Activated B cell treated with CpG ODN at 0.5 μM for 24 hours (primary cell): ENCODE measurements around the gene SLC6A6. TPM values are rescaled to one million over a fixed set of nuclear protein-coding genes. Genes with fewer than 3 reads are reported as not detected.

Source experiments
- ATAC-seq: fragments of 200-7000 bp; cut with Tn5 transposase; one replicate; pipeline ENCODE4 v1.10.0; 2021; ENCODE audit warnings: low read depth, mild to moderate bottlenecking, moderate library complexity
- CTCF ChIA-PET: fragments of 350-600 bp; sonication (Branson Sonifier 250); formaldehyde crosslinking; loops from one replicate; lab custom pipeline; 2021; ENCODE audit warnings: antibody characterized with exemption; lab: Charles Lee
- POLR2A ChIA-PET: fragments of 350-600 bp; sonication (Branson Sonifier 250); formaldehyde crosslinking; loops from one replicate; lab custom pipeline; 2021; ENCODE audit warnings: antibody characterized with exemption; lab: Charles Lee
- DNase-seq: peaks from one replicate; pipeline ENCODE4 v3.0.0; 2022
- H3K27ac Mint-ChIP-seq: one replicate; pipeline ENCODE4 v1.8.0; 2020; ENCODE audit warnings: mixed read lengths
- H3K27me3 Mint-ChIP-seq: one replicate; pipeline ENCODE4 v1.8.0; 2021; ENCODE audit warnings: mixed read lengths
- H3K36me3 Mint-ChIP-seq: one replicate; pipeline ENCODE4 v1.8.0; 2021; ENCODE audit warnings: low read depth, mixed read lengths
- H3K4me1 Mint-ChIP-seq: one replicate; pipeline ENCODE4 v1.8.0; 2021; ENCODE audit warnings: mixed read lengths
- H3K4me3 Mint-ChIP-seq: one replicate; pipeline ENCODE4 v1.8.0; 2020; ENCODE audit warnings: mild to moderate bottlenecking, mixed read lengths
- H3K9me3 Mint-ChIP-seq: one replicate; pipeline ENCODE4 v1.8.0; 2020; ENCODE audit warnings: mixed read lengths
- intact Hi-C: fragments of 100-400 bp; cut with micrococcal nuclease; formaldehyde crosslinking; loops from one replicate; pipeline ENCODE4 v1.15.1; 2024
- total RNA-seq: library from RNA; stranded (reverse); gene quantifications from 2 replicates; pipeline ENCODE4 v1.2.3, GENCODE V29; 2022
- TF ChIP-seq, protein P1 (sequence below): fragments of 200-600 bp; IDR thresholded peaks from one replicate; pipeline ENCODE4 v1.8.0; 2022; ENCODE audit warnings: antibody characterized with exemption, mild to moderate bottlenecking

Gene SLC6A6
- total RNA-seq, 1 donor from 2014 or later, result 67.3 TPM

GRCh38 chr3:14480207-14481017, 78.0 kb downstream of the SLC6A6 start:
- ATAC-seq, result no peak
- Mint-ChIP-seq H3K27ac (no peak overlapping the region), H3K4me1 (no peaks in the 10 kb centered on the region), H3K4me3 (no peak overlapping the region), H3K9me3 (no peaks in the 10 kb centered on the region), H3K27me3 (no peaks in the 10 kb centered on the region), H3K36me3 (peaks cover 98% of the 10 kb centered on the region)
- no peak for DNase-seq
- intact Hi-C loops, result no loop called here
- POLR2A ChIA-PET, result no interaction called here
- TF ChIP-seq, protein P1, sequence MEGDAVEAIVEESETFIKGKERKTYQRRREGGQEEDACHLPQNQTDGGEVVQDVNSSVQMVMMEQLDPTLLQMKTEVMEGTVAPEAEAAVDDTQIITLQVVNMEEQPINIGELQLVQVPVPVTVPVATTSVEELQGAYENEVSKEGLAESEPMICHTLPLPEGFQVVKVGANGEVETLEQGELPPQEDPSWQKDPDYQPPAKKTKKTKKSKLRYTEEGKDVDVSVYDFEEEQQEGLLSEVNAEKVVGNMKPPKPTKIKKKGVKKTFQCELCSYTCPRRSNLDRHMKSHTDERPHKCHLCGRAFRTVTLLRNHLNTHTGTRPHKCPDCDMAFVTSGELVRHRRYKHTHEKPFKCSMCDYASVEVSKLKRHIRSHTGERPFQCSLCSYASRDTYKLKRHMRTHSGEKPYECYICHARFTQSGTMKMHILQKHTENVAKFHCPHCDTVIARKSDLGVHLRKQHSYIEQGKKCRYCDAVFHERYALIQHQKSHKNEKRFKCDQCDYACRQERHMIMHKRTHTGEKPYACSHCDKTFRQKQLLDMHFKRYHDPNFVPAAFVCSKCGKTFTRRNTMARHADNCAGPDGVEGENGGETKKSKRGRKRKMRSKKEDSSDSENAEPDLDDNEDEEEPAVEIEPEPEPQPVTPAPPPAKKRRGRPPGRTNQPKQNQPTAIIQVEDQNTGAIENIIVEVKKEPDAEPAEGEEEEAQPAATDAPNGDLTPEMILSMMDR, result no peak
- CTCF ChIA-PET, result no interaction called here

DNA sequence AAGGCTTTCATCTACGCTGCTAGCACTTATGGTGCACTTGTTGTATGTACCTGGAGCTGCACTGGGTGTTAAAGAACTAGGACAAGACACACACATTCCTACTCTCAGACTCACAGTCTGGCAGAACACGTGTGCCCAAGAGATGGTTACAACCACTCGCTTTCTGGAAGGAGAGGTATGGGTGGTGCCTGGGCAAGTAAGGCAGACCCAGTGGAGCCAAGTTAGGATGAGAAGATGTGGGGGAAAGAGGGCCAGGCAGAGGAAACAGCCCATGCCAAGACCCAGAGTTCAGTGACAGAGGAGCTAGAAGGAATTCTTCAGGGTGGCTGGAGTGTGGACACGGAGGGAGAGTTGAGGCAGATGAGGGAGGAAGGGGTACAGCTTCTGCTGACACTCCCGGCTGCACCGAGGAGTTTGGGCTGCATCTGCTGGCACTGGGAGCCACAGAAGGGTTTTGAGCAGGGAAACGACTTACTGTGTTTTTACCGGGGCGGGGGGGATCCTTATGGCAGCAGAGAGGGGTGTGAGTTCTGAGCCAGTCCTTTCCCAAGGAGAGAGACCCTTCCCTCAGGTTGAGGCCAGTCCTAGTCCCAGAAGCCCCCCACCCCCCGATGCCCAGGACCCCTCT, 78.7 kb downstream of the SLC6A6 start:
- intact Hi-C loops, result no loop called here
- no peak overlapping the region for H3K27ac Mint-ChIP-seq
- ATAC-seq (no peak), DNase-seq (no peak)
- TF ChIP-seq, protein P1, result no peak
- ChIA-PET POLR2A (no interaction called here), CTCF (no interaction called here)
- H3K4me1 Mint-ChIP-seq, result no peaks in the 10 kb centered on the region
- H3K27me3 Mint-ChIP-seq, result no peaks in the 10 kb centered on the region
- H3K4me3 Mint-ChIP-seq, result no peak overlapping the region
- no peaks in the 10 kb centered on the region for H3K9me3 Mint-ChIP-seq
- H3K36me3 Mint-ChIP-seq, result peaks cover 98% of the 10 kb centered on the region

DNA sequence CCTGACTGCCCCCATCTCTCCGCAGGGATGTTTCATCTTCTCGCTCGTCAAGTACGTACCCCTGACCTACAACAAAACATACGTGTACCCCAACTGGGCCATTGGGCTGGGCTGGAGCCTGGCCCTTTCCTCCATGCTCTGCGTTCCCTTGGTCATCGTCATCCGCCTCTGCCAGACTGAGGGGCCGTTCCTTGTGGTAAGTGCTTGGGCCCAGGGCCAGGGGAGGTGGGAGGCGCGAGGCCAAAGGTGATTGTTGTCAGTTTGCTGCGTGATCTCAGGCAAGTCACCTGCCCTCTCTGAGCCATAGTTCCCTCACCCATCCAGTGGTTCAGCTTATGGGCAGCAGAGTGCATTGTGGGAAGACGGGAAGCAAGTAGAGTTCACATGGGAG, 79.2 kb downstream of the SLC6A6 start:
- H3K36me3 Mint-ChIP-seq, result peaks cover 98% of the 10 kb centered on the region
- H3K9me3 Mint-ChIP-seq, result no peaks in the 10 kb centered on the region
- CTCF ChIA-PET, result no interaction called here

DNA sequence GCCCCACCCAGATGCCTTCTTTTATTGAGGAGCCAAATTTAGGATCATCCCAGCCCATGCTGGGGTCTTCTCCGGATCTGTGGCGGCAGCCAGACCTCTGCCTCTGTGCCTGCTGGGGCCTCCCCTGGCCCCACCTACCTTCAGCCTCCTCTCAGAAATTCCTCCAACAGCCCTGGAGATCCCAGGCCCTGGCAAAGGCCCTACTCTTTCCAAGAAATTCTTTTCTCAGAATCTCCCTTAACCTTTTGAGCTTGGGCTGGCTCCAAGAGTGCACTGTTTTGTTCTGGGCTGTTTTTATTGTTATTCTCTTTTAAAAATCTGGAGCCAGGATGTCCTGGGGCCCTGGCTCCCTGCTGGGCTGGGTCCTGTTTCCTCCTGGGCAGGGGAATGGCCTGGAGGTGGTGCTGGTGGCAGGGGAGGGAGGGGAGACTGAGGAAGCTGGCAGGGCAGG, 79.9 kb downstream of the SLC6A6 start:
- ChIA-PET POLR2A (no interaction called here), CTCF (no interaction called here)
- no peak for DNase-seq
- Mint-ChIP-seq H3K9me3 (no peaks in the 10 kb centered on the region), H3K27ac (no peak overlapping the region), H3K4me3 (no peak overlapping the region), H3K36me3 (peaks cover 98% of the 10 kb centered on the region), H3K4me1 (no peaks in the 10 kb centered on the region), H3K27me3 (no peaks in the 10 kb centered on the region)
- intact Hi-C loops, result no loop called here
- TF ChIP-seq, protein P1, result no peak
- no peak for ATAC-seq

More for the DNA sequence above, 79.2 kb downstream of the SLC6A6 start:
- DNase-seq (no peak), ATAC-seq (no peak)
- Mint-ChIP-seq H3K4me3 (no peak overlapping the region), H3K4me1 (no peaks in the 10 kb centered on the region), H3K27ac (no peak overlapping the region), H3K27me3 (no peaks in the 10 kb centered on the region)
- intact Hi-C loops, result no loop called here
- TF ChIP-seq, protein P1, result no peak
- POLR2A ChIA-PET, result no interaction called here

DNA sequence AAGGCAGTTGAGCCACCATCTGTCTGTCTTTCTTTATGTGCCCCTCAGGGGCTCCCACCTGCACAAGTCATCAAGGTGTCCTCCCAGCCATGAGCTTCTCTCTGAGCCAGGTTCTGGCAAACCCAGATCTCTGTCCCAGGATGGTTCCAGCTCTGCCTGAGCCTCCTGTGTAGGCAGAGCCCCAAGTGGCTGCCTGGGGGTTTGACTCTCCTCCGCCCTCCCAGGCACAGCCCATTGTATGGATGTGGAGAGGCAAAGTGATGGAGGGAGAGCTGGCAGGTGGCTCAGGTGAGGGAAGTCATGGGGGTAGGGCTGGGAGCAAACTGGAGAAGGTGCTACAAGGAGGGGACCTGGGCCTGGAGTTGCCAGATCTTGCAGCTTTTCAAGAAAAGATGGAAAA, 80.9 kb downstream of the SLC6A6 start:
- ATAC-seq (no peak), DNase-seq (no peak)
- Mint-ChIP-seq H3K4me3 (no peak overlapping the region), H3K27me3 (no peaks in the 10 kb centered on the region), H3K36me3 (peaks cover 98% of the 10 kb centered on the region), H3K4me1 (no peaks in the 10 kb centered on the region), H3K27ac (no peak overlapping the region), H3K9me3 (no peaks in the 10 kb centered on the region)
- TF ChIP-seq, protein P1, result no peak
- ChIA-PET CTCF (no interaction called here), POLR2A (no interaction called here)
- intact Hi-C loops, result no loop called here
